Stomach smooth muscle (tissue), 2 donors: Measurements from ENCODE around the gene ARL5C.

Experiments
- H3K27ac ChIP-seq: one replicate; pipeline ENCODE4 v1.7.0; 2013; ENCODE audit warnings: mild to moderate bottlenecking, low read length, inconsistent platforms
- H3K27me3 ChIP-seq, 2 donors: one replicate each; pipeline ENCODE4 v1.7.0; 2013; ENCODE audit warnings: low read length in 2 of 2; ENCODE audit not compliant: insufficient read depth in 2 of 2, control insufficient read depth in 1 of 2
- H3K36me3 ChIP-seq, 2 donors: one replicate each; pipeline ENCODE4 v1.7.0; 2013; ENCODE audit warnings: low read length in 2 of 2; ENCODE audit not compliant: control insufficient read depth in 2 of 2, insufficient read depth in 2 of 2
- H3K4me1 ChIP-seq: one replicate; pipeline ENCODE4 v1.7.0; 2013; ENCODE audit warnings: low read length; ENCODE audit not compliant: control insufficient read depth, insufficient read depth
- H3K4me3 ChIP-seq, 2 donors: one replicate each; pipeline ENCODE4 v1.7.0; 2013; ENCODE audit warnings: low read length in 2 of 2
- H3K9ac ChIP-seq, 2 donors: one replicate each; pipeline ENCODE4 v1.7.0; 2013; ENCODE audit warnings: low read length in 2 of 2, mild to moderate bottlenecking in 1 of 2
- H3K9me3 ChIP-seq, 2 donors: one replicate each; pipeline ENCODE4 v1.7.0; 2013; ENCODE audit warnings: low read length in 2 of 2; ENCODE audit not compliant: control insufficient read depth in 2 of 2
- donor health status: healthy.
- donor health status: Pancreatic carcinoma.

ARL5C gene

GRCh38 chr17:39200957-39201510 lies 35.1 kb upstream of the ARL5C start:
- Histone ChIP-seq H3K9ac (peak overlapping the region; percentile 79 to 98), H3K27ac (peak overlapping the region; percentile 98), H3K4me3 (peak overlapping the region; percentile 65 to 97), H3K4me1 (peaks cover 38% of the 10 kb centered on the region), H3K9me3 (no peaks in the 10 kb centered on the region), H3K27me3 (no peaks in the 10 kb centered on the region), H3K36me3 (peaks cover 30 to 31% of the 10 kb centered on the region in 2 donors)

DNA sequence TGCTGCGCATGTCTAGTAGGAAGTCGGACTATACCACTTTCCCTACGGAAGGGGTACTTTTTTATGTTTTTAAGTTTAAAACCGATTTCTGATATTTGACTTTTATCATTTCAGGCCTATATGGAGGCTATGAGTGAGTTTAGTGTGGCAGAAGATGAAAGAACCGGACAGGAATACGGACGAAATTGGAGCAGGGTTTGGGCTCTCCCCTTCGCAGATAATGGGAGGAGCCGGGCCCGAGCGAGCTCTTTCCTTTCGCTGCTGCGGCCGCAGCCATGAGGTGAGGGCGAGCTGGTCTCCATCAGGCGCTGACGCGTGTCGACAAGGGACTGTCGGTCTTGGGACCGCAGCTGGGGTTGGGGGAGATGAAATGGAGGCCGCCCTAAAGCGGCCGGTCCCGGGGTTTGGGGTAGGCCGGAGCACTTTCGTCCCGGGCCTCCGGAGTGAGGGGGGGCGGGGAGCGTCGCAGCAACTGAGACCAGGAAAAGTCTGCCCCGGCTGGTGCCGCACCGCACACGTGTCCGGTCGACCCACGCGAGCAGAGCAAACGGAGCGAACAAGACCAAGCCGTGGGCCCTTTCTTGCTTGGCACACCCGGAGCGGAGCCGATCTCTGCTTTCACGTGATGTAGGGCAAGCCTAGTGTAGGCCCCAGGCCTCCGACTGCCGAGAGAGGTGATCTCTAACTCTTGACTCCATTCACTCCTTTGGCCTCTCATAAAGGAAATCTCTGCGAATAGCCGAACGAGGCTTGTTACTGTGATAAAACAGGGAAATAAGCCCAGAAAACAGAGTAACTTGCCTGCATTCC lies 34.3 kb upstream of the ARL5C start, which contains the start of gene RPL19:
Gene RPL19 (plus strand): TSS at position 214 of the 810 bp plus-strand sequence. CDS start 62 bp downstream, at position 276.
- H3K4me1 ChIP-seq: peaks cover 44% of the 10 kb centered on the region
- no peaks in the 10 kb centered on the region for H3K27me3 ChIP-seq
- peak within 1 kb of the TSS; percentile 98 for H3K27ac ChIP-seq
- peak within 1 kb of the TSS; percentile 65 to 97 for H3K4me3 ChIP-seq
- no peaks in the 10 kb centered on the region for H3K9me3 ChIP-seq
- H3K36me3 ChIP-seq: peaks cover 30 to 31% of the 10 kb centered on the region in 2 donors
- peak within 1 kb of the TSS; percentile 79 to 98 for H3K9ac ChIP-seq

- Histone ChIP-seq H3K9ac (peak overlapping the region; percentile 79 to 98), H3K36me3 (peaks cover 27 to 28% of the 10 kb centered on the region in 2 donors), H3K4me1 (peaks cover 50% of the 10 kb centered on the region), H3K27ac (peak overlapping the region; percentile 98), H3K27me3 (no peaks in the 10 kb centered on the region), H3K9me3 (no peaks in the 10 kb centered on the region), H3K4me3 (peak overlapping the region; percentile 65 to 97)
Measured at GRCh38 chr17:39199820-39200069, 33.8 kb upstream of the ARL5C start.

GRCh38 chr17:39198186-39198566 lies 32.2 kb upstream of the ARL5C start:
- peak overlapping the region in 1 of 2 donors; percentile 77 for H3K4me3 ChIP-seq
- H3K27me3 ChIP-seq: no peaks in the 10 kb centered on the region
- peak overlapping the region; percentile 67 for H3K27ac ChIP-seq
- H3K36me3 ChIP-seq: peaks cover 17 to 19% of the 10 kb centered on the region in 2 donors
- no peaks in the 10 kb centered on the region for H3K9me3 ChIP-seq
- H3K9ac ChIP-seq: no peak overlapping the region
- peaks cover 57% of the 10 kb centered on the region for H3K4me1 ChIP-seq

DNA sequence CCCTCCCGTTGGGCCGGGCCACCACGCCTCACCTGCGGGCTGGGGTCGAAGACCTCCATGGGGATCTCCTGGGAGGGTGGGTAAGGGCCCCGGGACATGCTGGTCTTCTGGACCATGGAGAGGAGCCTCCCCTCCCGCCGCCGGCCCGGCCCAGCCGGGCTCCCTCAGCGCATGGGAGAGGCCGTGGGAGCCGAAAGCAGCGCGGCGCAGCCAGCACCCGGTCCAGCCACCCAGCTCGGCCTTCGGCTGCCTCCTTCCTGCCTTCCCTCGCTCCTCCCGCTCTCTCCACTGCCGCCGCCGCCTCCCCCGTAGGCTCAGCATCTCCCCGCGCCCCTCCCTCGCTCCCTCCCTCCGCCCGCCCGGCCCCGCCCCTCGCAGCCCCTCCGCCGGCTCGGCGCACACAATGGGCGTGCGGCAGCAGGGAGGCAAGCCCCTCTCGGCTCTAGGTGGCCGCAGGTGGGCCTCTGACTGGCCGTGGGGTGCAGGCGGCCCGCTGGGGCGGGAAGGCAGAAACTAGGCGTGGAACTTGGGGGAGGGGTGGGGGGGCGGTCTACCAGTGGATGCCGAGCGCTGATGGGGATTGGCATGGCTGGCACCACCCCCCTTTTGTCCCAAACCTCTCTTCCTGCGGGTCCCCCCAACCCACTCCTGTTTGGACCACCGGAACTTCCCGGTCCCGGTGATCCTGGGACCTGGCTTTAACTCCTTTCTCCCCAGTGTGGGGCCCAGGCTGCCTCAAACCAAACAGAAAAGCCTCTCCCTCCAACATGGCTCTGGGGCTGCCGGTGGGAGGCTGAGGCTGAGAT lies 31.6 kb upstream of the ARL5C start, which contains the start of gene CACNB1:
Gene CACNB1 (minus strand): TSS at position 290 of the 806 bp plus-strand sequence. CDS start 174 bp downstream, at position 116.
- Histone ChIP-seq H3K9ac (peak within 1 kb of the TSS; percentile 54 to 72), H3K36me3 (peaks cover 15 to 16% of the 10 kb centered on the region in 2 donors), H3K27ac (peak within 1 kb of the TSS; percentile 67), H3K27me3 (no peaks in the 10 kb centered on the region), H3K4me3 (peak within 1 kb of the TSS; percentile 65 to 77), H3K4me1 (peaks cover 56% of the 10 kb centered on the region), H3K9me3 (no peaks in the 10 kb centered on the region)

GRCh38 chr17:39196808-39197291 lies 30.9 kb upstream of the ARL5C start:
- no peaks in the 10 kb centered on the region for H3K9me3 ChIP-seq
- peak overlapping the region; percentile 65 to 77 for H3K4me3 ChIP-seq
- peak overlapping the region; percentile 55 for H3K27ac ChIP-seq
- H3K36me3 ChIP-seq: peaks cover 13 to 14% of the 10 kb centered on the region in 2 donors
- peak overlapping the region; percentile 54 to 72 for H3K9ac ChIP-seq
- peaks cover 49% of the 10 kb centered on the region for H3K4me1 ChIP-seq
- H3K27me3 ChIP-seq: no peaks in the 10 kb centered on the region

GRCh38 chr17:39196241-39196807 lies 30.4 kb upstream of the ARL5C start:
- H3K4me1 ChIP-seq: peaks cover 44% of the 10 kb centered on the region
- H3K27me3 ChIP-seq: no peaks in the 10 kb centered on the region
- H3K27ac ChIP-seq: no peak overlapping the region
- H3K36me3 ChIP-seq: peaks cover 12 to 14% of the 10 kb centered on the region in 2 donors
- H3K9me3 ChIP-seq: no peaks in the 10 kb centered on the region
- peak overlapping the region; percentile 52 to 77 for H3K4me3 ChIP-seq
- H3K9ac ChIP-seq: peak overlapping the region; percentile 13 to 39

- Histone ChIP-seq H3K4me3 (peak overlapping the region in 1 of 2 donors; percentile 3), H3K4me1 (peaks cover 38% of the 10 kb centered on the region), H3K36me3 (peaks cover 12 to 16% of the 10 kb centered on the region in 2 donors), H3K27me3 (no peaks in the 10 kb centered on the region), H3K9ac (peak overlapping the region; percentile 5 to 39), H3K27ac (peak overlapping the region; percentile 24), H3K9me3 (no peaks in the 10 kb centered on the region)
Measured at GRCh38 chr17:39195568-39196160, 29.7 kb upstream of the ARL5C start.

DNA sequence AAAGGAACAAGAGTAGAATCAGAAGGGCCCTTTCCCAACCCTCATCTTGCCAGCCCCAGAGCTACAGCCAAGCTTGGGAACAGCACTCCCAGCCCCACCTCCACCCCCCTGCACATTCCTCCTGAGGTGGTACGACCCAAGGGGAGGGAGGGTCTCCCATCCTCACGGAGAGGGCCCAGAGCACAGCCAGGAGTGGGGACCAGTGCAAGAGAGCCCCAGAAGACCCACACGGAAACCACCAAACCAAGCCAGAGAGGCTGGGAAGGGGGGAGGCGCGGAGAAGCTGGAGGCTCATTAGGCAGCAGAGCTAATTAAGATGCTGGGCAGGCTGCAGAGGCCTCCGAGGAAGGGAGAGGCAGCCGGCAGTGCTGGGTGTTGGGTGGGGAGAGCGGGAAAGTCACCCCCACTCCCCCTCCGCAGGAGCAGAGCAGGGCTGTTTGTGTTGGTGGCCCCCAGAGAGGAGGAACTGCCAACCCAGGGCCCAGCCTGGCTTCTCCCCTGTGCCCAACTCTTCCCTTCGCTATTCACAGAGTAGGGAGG lies 29.1 kb upstream of the ARL5C start:
- Histone ChIP-seq H3K27me3 (no peaks in the 10 kb centered on the region), H3K9me3 (no peaks in the 10 kb centered on the region), H3K4me1 (peaks cover 38% of the 10 kb centered on the region), H3K36me3 (peaks cover 12 to 16% of the 10 kb centered on the region in 2 donors), H3K4me3 (no peak overlapping the region), H3K27ac (peak overlapping the region; percentile 24), H3K9ac (no peak overlapping the region)
